HepG2 (cell line): Measurements from ENCODE around the gene VILL. TPM values are rescaled to one million over a fixed set of nuclear protein-coding genes. Genes with fewer than 3 reads are reported as not detected.

Experiments
- ATAC-seq: fragments of 200-7000 bp; cut with Tn5 transposase; 3 replicates; pipeline ENCODE4 v1.9.1; 2020; ENCODE audit warnings: mild to moderate bottlenecking, moderate library complexity
- BruUV-seq: library from RNA; stranded (reverse); fragments of 400-500 nt; replicated peaks from 2 replicates; lab custom pipeline; 2021; lab: Mats Ljungman, UMichigan
- CTCF ChIA-PET: fragments of 300-600 bp; formaldehyde crosslinking; extraction: SDS; loops from one replicate; lab custom pipeline; 2021; ENCODE audit warnings: low total read pairs, inconsistent platforms, low intra/inter-chr PET ratio; lab: Yijun Ruan, JAX
- POLR2A ChIA-PET: fragments of 350-600 bp; sonication (Branson Sonifier 250); formaldehyde crosslinking; loops from one replicate; lab custom pipeline; 2020; ENCODE audit warnings: antibody characterized with exemption, inconsistent platforms; lab: Yijun Ruan, JAX
- DNase-seq: peaks from one replicate; pipeline ENCODE4 v3.0.0-alpha.2; 2015; ENCODE audit warnings: low spot score
- FAIRE-seq: peaks from 3 replicates; lab custom pipeline; 2011; peaks lifted over from hg19 to GRCh38; lab: Jason Lieb, UNC
- H2AFZ ChIP-seq: one replicate; pipeline ENCODE4 v1.6.1; 2011; ENCODE audit warnings: low read length, inconsistent platforms
- H3K27ac ChIP-seq: fragments of 300-600 bp; 3 replicates; pipeline ENCODE4 v1.8.0; 2011; ENCODE audit warnings: mixed run types, mild to moderate bottlenecking, mixed read lengths, low read length, inconsistent platforms; ENCODE audit not compliant: insufficient read depth; ENCODE audit errors: extremely low read length
- H3K27me3 ChIP-seq, 2 experiments: fragments of 200-600 bp in 1 of 2; 2 replicates in 1 of 2; 3 replicates in 1 of 2; pipeline versions ENCODE4 v1.6.0 to v1.8.0; 2011; ENCODE audit warnings: low read length in 2 of 2, mild to moderate bottlenecking in 2 of 2, moderate library complexity in 2 of 2, inconsistent platforms in 1 of 2; ENCODE audit not compliant: insufficient read depth in 2 of 2, control insufficient read depth in 1 of 2
- H3K36me3 ChIP-seq, 2 experiments: fragments of 200-600 bp in 1 of 2; replicated peaks in 1 of 2; 2 replicates in 1 of 2; 3 replicates in 1 of 2; pipeline versions ENCODE4 v1.5.1 to v1.8.0; 2011; ENCODE audit warnings: low read length in 2 of 2, inconsistent platforms in 1 of 2; ENCODE audit not compliant: insufficient read depth in 2 of 2, control insufficient read depth in 1 of 2
- H3K4me1 ChIP-seq: 2 replicates; pipeline ENCODE4 v1.5.1; 2012; ENCODE audit warnings: low read length, inconsistent platforms; ENCODE audit not compliant: insufficient read depth
- H3K4me2 ChIP-seq: 2 replicates; pipeline ENCODE4 v1.6.0; 2011; ENCODE audit warnings: low read depth, low read length, inconsistent platforms
- H3K4me3 ChIP-seq, 3 experiments: fragments of 200-600 bp in 1 of 3; sonication (generic), shearing (Covaris generic) in 1 of 3; replicated peaks in 1 of 3; 2 replicates each; pipeline ENCODE4 v1.5.1; 2011 to 2016; ENCODE audit warnings: low read length in 3 of 3, inconsistent platforms in 2 of 3, low read depth in 2 of 3, mild to moderate bottlenecking in 2 of 3, control low read depth in 1 of 3, mixed read lengths in 1 of 3; ENCODE audit not compliant: insufficient read depth in 1 of 3
- H3K79me2 ChIP-seq: one replicate; pipeline ENCODE4 v1.6.1; 2011; ENCODE audit warnings: low read length, inconsistent platforms; ENCODE audit not compliant: insufficient read depth
- H3K9ac ChIP-seq: 2 replicates; pipeline ENCODE4 v1.6.0; 2011; ENCODE audit warnings: mild to moderate bottlenecking, low read depth, low read length, inconsistent platforms; ENCODE audit not compliant: insufficient read depth
- H3K9me3 ChIP-seq: 2 replicates; pipeline ENCODE4 v1.5.1; 2012; ENCODE audit warnings: mild to moderate bottlenecking, low read length
- H4K20me1 ChIP-seq: 2 replicates; pipeline ENCODE4 v1.6.0; 2011; ENCODE audit warnings: inconsistent platforms, mild to moderate bottlenecking, low read length, moderate library complexity; ENCODE audit not compliant: insufficient read depth
- AKAP8 ChIP-seq: sonication (generic); formaldehyde crosslinking; IDR thresholded peaks from 2 replicates; pipeline ENCODE4 v1.5.1; 2020; ENCODE audit warnings: mild to moderate bottlenecking, missing genetic modification reagents
- FOXA1 ChIP-seq, 2 experiments: fragments of 450-650 bp in 1 of 2; sonication (generic) in 1 of 2; formaldehyde crosslinking in 1 of 2; IDR thresholded peaks; 2 replicates each; pipeline versions ENCODE4 v1.4.0 to v1.6.1; 2016 to 2020; ENCODE audit warnings: missing genetic modification reagents in 1 of 2
- ZSCAN9 ChIP-seq: IDR thresholded peaks from 2 replicates; pipeline ENCODE4 v1.6.1; 2016; ENCODE audit warnings: borderline replicate concordance
- WGBS: methylation state at CpG from one replicate; pipeline ENCODE4 v1.1.6; 2017; ENCODE audit warnings: low lambda C conversion rate; 5-methylcytosine and 5-hydroxymethylcytosine counted together
- in situ Hi-C: cut with HindIII; loops from 2 replicates; pipeline ENCODE4 v1.10.0; 2017; ENCODE audit warnings: low pct_unique_long_range_greater_than_20kb; ENCODE audit not compliant: extremely low pct_ligation_motif_present
- intact Hi-C: fragments of 100-400 bp; cut with micrococcal nuclease; formaldehyde crosslinking; loops from one replicate; pipeline ENCODE4 v1.10.0; 2022; ENCODE audit not compliant: unreplicated experiment
- polyA plus RNA-seq, 8 experiments: library from polyadenylated mRNA; depleted of rRNA in 3 of 8; stranded (reverse) in 7 of 8; unstranded in 1 of 8; fragments of >200 nt; fragmentation: Illumina TruSeq in 4 of 8; extraction: Trizol in 4 of 8; gene quantifications; 2 replicates each; pipeline versions ENCODE4 v1.2.1 to v1.2.3, GENCODE V29; 2011 to 2016; ENCODE audit warnings: low read depth in 4 of 8, missing spikeins in 1 of 8, mixed read lengths in 1 of 8; ENCODE audit not compliant: insufficient read depth in 1 of 8
- total RNA-seq, 5 experiments: library from RNA; depleted of rRNA; stranded (reverse); fragments of >200 nt; fragmentation: Illumina TruSeq; extraction: Trizol; gene quantifications; 2 replicates each; pipeline ENCODE4 v1.2.3, GENCODE V29; 2016; ENCODE audit warnings: low read depth in 1 of 5
- TF ChIP-seq, protein P1 (sequence below): sonication (generic); formaldehyde crosslinking; IDR thresholded peaks from 2 replicates; pipeline ENCODE4 v1.5.1; 2020; ENCODE audit warnings: mild to moderate bottlenecking, missing genetic modification reagents, moderate library complexity
- TF ChIP-seq, protein P2 (sequence below): sonication (generic); IDR thresholded peaks from 2 replicates; pipeline ENCODE4 v1.6.1; 2016; ENCODE audit warnings: low read depth, borderline replicate concordance

The VILL gene
- total and polyA plus RNA-seq, 2 of the 13 experiments (the other 11 are each of a cell fraction or from before 2014, with no cell fraction given) = 3.2 to 5.3 TPM

- H3K36me3 ChIP-seq = peaks cover 12 to 43% of the 10 kb centered on the region in 2 experiments
- WGBS = 93% methylated on average over 8 of the region's 8 CpGs
- no peaks in the 10 kb centered on the region for H4K20me1 ChIP-seq
- no peak overlapping the region for H3K9ac ChIP-seq
- H3K9me3 ChIP-seq = no peaks in the 10 kb centered on the region
- H3K27me3 ChIP-seq = no peaks in the 10 kb centered on the region
- no peak for DNase-seq
- ChIA-PET POLR2A (interaction anchor here (0.8 to 1.1 kb wide), 2 partner anchors 9 to 19 kb away, joined by 3 to 4 read pairs; no protein-coding TSS in a partner anchor), CTCF (no interaction called here)
- no peak for FAIRE-seq
- H3K4me2 ChIP-seq = no peak overlapping the region
- ATAC-seq = no peak; the same call in 2 of the 3 replicates
- no TSS peak for BruUV-seq
- H2AFZ ChIP-seq = no peak overlapping the region
- H3K4me1 ChIP-seq = peaks cover 44% of the 10 kb centered on the region
- TF ChIP-seq, protein P1, sequence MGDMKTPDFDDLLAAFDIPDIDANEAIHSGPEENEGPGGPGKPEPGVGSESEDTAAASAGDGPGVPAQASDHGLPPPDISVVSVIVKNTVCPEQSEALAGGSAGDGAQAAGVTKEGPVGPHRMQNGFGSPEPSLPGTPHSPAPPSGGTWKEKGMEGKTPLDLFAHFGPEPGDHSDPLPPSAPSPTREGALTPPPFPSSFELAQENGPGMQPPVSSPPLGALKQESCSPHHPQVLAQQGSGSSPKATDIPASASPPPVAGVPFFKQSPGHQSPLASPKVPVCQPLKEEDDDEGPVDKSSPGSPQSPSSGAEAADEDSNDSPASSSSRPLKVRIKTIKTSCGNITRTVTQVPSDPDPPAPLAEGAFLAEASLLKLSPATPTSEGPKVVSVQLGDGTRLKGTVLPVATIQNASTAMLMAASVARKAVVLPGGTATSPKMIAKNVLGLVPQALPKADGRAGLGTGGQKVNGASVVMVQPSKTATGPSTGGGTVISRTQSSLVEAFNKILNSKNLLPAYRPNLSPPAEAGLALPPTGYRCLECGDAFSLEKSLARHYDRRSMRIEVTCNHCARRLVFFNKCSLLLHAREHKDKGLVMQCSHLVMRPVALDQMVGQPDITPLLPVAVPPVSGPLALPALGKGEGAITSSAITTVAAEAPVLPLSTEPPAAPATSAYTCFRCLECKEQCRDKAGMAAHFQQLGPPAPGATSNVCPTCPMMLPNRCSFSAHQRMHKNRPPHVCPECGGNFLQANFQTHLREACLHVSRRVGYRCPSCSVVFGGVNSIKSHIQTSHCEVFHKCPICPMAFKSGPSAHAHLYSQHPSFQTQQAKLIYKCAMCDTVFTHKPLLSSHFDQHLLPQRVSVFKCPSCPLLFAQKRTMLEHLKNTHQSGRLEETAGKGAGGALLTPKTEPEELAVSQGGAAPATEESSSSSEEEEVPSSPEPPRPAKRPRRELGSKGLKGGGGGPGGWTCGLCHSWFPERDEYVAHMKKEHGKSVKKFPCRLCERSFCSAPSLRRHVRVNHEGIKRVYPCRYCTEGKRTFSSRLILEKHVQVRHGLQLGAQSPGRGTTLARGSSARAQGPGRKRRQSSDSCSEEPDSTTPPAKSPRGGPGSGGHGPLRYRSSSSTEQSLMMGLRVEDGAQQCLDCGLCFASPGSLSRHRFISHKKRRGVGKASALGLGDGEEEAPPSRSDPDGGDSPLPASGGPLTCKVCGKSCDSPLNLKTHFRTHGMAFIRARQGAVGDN (CRISPR knock-in tag) = 0 out of 2 replicates have a peak, but pooled peaks have one; percentile 12
- no peak for TF ChIP-seq AKAP8 (CRISPR knock-in tag)
- TF ChIP-seq, protein P2, sequence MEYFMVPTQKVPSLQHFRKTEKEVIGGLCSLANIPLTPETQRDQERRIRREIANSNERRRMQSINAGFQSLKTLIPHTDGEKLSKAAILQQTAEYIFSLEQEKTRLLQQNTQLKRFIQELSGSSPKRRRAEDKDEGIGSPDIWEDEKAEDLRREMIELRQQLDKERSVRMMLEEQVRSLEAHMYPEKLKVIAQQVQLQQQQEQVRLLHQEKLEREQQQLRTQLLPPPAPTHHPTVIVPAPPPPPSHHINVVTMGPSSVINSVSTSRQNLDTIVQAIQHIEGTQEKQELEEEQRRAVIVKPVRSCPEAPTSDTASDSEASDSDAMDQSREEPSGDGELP = no peak
- no peak for TF ChIP-seq FOXA1 (IDR thresholded peaks at IDR 0.05)
- TF ChIP-seq FOXA1 (CRISPR knock-in tag; IDR thresholded peaks at IDR 0.05) = no peak
- TF ChIP-seq ZSCAN9 = no peak
- intact Hi-C loops = no loop called here
- peaks cover 32% of the 10 kb centered on the region for H3K79me2 ChIP-seq
- no peak overlapping the region for H3K4me3 ChIP-seq
- H3K27ac ChIP-seq = no peak overlapping the region
- in situ Hi-C loops = no loop called here
Measured at GRCh38 chr3:37945807-37946530, 44.6 kb upstream of the VILL start.
